GM18867 (cell line): Measurements from ENCODE around the gene HSPA4.
"Not testable (repeated sequence)": the region's sequence is repeated elsewhere in the genome, so short reads cannot be mapped to it uniquely, and the experiment has no call there.

Experiments used
- ATAC-seq: cut with Tn5 transposase; IDR thresholded peaks from one replicate; pipeline ENCODE4 v1.9.1; 2021; ENCODE audit warnings: mild to moderate bottlenecking, moderate library complexity; ENCODE audit not compliant: unreplicated experiment

HSPA4 gene

DNA sequence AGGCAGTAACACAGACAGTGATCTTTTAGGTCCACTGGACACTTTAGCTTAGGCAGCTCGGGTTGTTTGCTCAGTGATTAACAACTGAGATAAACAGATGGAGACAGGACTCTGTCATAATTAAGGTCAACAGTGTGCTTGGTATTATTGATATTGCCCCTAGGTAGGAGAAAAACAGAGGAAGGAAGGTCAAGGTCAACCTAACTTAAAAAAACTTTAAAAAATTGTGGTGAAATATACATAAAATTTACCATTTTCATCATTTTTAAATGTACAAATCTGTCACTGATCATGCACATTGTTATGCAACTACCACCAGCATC lies 2.1 kb upstream of the HSPA4 start:
- ATAC-seq, result no peak

DNA sequence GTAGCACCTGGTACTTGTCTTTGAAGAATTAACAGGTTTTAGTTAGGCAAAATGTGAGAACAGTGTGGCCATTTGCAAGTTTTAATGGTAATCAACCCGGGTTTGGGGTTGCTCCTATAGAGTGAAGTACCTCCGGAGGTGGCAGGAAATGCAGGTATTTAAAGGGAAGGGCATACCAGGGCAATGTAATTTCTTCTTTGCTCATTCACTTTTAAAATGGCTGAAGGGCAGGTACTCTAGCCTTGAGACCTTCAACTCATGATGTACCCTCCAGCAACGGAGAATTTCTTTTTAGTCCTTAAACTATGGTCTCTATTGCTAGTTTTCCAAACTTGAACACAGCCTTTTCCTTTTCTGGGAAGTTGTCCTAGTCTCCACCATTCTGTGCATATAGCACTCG lies 1.3 kb upstream of the HSPA4 start:
- ATAC-seq, result no peak

DNA sequence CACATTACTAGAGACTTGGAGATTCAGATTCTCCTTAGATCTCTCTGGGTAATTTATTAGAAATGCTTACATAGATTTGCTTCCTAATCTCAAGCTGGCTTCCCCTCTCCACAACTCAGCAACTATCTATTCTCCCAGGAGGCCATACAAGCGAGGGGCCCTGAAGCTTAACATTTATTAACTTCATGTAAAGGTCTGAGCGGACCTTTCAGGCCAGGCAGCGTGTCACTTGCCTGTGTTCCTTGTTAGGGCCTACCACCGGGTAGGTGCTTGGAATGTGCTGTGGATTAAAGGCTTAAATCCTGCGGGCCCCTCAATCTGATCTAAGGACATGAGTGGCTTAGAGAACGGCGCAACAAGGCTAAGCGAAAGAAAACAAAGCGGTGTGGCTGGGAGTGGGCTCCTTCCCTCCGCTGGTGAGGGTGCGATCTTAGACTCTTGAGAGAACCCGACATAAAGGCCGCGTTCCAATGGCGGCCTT lies 712 bp upstream of the HSPA4 start:
- no peak for ATAC-seq

DNA sequence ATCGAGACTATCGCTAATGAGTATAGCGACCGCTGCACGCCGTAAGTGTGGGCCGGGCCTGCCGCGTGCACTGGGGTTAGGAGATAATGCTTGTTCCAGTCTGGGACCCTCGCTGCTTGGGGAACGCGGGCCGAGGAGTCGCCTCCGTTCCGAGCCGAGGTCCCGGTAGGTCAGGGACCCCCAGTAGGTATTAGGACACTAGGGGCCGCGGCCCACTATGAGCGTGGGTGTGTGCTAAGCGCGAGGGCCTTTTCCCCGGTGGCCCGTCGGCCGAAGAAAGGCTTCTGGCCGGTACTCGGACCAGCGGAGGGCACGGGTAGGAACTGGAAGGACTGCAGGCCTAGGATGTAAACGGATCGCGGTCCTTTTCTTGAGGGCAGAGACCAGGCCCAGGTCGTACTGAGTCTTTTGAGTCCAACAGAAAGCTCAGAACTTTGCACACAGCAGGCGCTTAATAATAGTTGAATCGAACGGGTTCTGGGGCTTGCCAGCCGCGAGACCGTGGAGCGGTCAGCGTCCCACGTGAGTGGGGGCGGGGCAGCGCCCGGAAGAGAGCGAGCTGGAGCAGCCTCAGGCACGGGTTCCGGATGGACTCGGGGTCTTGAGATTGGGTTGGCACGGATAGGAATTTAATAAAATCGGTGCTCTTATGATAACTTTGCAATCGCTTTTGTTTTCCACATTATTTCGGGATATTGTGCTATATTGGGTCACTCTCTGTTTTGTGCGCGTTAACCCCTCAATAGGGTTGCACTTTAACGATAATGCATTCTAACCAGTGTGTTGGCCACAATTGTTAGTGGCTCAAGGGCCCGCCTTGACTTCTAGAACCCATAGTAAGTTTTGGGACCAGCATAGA lies 733 bp downstream of the HSPA4 start:
- peak; percentile 29 for ATAC-seq

DNA sequence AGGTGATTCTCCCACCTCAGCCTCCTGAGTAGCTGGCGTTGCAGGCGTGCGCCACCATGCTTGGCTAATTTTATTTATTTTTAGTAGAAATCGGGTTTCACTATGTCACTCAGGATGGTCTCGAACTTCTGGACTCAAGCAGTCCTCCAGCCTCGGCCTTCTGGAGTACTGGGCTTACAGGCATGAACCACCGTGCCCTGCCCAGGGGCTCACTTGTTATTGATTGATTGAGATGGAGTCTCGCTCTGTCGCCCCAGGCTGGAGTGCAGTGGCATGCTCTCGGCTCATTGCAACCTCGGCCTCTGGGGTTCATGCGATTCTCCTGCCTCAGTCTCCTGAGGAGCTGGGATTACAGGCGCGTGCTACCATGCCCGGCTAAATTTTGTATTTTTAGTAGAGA lies 1.6 kb downstream of the HSPA4 start:
- ATAC-seq, result no peak

DNA sequence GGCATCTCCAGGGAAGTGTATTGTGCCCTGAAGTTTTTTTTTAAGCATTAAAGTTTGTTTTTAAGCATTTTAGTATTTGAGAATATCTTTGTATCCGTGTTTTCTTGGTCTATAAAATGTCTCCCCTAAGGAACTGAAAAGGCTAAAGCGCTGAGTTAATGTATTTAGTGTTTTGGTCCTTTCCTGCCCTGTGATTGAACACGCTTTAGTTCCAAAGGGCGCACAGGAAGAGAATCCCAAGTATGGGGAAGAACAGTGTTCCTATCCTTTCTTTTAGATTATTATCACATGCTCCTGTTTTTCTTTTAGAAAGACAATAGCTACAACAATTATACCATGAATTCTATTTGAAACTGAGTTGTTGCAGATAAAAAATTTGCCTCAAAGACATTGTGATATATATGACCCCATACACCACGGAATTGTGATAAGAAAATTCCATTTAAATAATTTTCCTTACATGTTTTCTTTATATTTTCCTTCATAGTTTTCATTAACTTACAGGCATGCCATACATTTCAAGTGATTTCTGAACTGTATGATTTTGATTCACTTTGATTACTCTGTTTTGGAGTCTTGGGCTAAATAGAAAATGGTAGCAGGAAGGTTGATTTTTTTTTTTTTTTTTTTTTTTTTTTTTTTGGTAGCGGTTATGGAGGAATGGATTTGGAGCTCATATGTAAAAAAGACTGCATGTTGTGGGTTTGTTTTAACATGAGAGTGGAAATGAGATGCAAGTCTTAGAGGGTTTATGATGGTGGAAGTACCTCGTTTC lies 3.1 kb downstream of the HSPA4 start:
- ATAC-seq, result no peak

DNA sequence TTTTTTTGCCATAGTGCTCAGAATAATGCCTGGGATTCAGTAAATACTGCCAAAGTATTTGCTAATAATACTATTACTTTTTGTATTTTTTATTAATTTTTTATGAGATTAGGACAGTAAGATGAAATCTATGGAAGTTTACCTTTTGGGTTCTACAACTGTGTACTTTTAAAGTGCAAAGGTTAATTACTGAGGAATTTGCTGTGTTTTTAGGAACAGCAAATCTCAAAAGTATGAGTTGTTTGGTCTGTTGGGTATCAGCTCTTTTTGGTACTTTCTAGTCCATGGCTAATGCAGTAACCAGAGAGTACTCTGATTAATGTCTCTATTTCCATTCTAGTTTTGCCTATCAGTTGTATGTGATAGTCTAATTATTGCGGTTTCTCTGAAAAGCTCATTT lies 5.1 kb downstream of the HSPA4 start:
- ATAC-seq, result no peak

DNA sequence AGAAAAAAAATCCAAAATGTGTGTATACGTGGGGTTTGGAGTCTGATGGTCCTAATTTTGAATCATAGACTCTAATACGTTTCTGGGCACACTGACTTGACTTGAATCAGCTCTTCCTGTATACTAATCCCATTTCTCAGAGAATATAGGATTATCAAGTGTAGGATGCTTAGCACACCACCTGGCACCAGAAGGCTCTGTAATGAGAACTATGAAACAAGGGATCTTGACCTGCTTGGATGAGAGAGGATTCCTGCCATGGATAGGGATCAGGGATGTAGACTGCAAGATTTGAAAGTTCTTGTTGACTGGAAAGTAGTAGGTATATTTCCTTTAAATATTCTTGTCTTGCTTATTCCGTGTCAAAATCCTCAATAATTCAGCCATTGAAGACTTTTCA lies 7.8 kb downstream of the HSPA4 start:
- no peak for ATAC-seq

DNA sequence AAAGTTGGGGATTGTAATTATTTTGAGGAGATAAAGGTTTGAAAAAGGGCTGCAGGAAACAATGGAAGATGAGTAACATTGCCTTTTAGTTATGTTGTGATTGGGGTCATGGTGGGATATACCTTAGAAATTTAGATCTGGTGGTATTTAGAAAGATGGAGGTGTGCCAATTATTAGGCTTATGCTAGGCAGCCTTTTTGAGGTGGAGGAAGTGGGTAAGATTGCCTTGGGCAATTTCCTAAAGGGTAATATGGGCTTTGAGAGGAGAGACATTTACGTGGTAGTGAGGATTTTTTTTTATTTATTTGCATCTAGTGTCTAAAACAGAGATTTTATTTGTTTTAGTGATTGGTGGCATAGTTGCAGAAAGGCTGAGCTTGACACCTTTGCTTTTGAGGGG lies 10.5 kb downstream of the HSPA4 start:
- ATAC-seq, result no peak

DNA sequence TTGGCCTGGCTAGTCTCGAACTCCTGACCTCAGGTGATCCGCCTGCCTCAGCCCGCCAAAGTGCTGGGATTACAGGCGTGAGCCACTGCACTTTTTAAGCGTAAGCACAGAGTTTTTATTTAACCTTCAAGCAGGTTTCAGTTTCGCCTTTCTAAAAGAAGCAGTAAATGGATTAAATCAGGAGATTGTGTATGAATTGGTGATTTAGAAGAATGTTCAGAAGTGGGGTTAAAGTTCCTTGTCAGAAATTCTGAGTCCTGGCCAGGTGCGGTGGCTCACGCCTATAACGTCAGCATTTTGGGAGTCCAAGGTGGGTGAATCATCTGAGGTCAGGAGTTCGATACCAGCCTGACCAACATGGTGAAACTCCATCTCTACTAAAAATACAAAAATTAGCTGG lies 12.2 kb downstream of the HSPA4 start:
- no peak for ATAC-seq

DNA sequence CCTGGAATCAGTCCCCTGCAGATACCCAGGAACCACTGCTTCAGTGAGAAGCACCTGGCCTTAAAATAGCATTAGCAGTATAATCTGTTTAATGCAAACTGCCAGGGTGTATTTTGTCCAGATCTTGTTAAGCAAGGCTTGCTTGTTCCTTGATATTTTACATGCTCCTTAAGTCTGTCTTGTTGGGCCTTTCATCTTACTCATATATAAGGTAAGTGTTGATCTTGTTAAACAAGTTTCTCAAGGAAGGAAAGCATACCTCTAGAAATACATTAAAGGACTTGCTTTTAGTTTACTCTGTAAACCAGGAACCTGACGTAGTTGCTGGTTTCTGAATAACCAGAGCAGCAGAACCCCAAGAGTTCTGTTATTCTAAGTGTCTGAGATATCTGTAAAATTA lies 13.7 kb downstream of the HSPA4 start:
- no peak for ATAC-seq

DNA sequence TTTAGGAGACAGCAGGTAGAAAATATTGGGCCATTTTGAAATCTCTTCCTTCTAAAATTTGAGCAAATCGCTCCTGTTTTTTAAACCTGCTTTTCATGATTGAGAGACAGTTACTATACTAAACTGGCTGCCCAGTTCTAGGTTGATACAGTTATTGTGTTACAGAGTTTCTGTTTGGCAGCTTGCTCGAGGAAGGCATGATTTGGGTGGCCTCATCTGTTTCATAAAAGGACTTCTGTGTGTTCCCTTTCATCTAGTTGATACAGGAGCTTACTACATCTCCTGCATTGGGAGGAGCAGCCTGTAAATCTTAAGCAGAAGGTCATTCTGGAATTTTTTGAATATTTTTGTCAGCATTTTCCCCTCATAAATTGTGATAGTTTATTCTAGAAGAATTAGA lies 14.2 kb downstream of the HSPA4 start:
- no peak for ATAC-seq

DNA sequence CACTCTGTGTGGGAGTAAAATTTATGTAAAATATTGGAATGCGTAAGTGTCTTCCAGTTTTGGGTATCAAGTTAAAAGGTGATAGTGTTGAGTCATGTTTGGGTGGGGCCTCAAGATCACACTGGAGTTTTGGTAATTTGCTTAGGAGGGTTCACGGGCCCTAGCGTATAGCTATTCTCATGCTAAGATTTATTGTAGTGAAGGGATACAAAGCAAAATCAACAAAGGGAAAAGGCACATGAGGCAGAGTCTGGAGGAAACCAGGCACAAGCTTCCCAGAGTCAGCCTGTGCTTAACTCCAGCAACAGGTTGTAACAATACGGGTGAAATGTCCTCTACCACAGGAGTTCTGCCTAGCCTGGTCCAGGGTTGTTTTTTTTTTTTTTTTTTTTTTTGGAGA lies 20.2 kb downstream of the HSPA4 start:
- ATAC-seq, result no peak

DNA sequence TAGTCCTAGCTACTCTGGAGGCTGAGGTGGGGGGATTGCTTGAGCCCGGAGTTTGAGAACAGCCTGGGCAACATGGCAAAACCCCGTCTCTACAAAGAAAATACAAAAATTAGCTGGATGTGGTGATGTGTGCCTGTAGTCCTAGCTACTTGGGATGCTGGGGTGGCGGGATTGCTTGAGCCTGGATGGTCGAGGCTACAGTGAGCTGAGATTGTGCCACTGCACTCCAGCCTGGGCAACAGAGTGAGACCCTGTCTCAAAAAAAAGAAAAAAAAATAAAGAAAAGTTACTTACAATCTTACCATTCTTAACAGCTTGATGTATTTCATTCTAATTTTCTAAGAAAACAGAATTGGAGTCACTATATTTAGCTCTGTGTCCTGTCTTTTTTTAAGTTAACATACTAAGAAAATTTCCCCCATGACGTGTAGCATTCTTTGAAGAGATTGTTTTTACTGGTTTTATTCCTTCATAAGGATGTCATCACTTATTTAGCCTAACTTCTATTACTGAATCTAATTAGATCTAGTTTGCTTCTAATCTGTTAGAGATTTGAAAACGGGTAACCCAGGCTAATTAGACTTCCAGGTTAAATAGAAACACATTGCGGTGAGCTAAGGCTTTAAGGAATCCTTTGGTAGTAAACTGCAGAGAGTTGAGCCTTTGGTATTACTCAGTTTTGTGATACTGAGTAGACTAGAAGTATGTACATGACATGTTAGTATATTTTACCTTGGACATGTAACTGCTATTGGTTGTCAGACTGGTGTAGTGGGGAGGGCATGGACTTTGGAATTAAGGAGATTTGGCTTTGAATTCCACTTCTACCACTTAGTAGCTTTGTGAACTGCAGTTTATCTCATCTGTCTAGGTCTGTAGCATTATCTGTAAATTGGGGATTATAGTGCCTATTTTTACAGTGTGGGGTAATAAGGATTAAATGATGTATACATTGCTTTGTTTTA lies 24.0 kb downstream of the HSPA4 start:
- no peak for ATAC-seq

DNA sequence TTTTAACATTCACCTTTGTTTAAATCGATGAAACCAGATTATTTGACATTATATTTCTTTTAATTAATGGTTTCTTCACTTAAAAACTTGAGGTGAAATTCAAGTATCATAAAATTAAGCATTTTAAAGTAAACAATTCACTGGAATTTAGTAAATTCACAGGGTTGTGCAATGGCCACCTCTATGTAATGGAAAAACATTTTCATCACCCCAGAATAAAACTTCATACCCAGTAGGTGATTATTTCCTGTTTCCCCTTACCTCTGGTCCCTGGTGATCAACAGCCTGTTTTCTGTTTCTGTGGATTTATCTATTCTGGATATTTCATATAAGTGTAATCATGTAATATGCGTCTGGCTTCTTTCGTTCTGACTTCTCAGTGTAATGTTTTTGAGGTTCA lies 27.2 kb downstream of the HSPA4 start:
- no peak for ATAC-seq

DNA sequence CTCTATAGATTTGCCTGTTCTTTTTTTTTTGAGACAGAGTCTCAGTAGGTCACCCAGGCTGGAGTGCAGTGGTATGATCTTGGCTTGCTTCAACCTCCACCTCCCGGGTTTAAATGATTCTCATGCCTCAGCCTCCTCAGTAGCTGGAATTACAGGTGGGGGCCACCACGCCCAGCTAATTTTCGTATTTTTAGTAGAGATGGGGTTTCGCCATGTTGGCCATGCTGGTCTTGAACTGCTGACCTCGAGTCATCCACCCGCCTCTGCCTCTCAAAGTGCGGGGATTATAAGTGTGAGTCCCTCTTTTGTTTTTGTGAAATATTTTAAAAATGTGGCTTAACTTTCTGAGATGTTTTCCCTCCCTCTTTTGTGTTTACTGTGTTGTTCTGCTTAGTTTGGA lies 29.2 kb downstream of the HSPA4 start:
- no peak for ATAC-seq

DNA sequence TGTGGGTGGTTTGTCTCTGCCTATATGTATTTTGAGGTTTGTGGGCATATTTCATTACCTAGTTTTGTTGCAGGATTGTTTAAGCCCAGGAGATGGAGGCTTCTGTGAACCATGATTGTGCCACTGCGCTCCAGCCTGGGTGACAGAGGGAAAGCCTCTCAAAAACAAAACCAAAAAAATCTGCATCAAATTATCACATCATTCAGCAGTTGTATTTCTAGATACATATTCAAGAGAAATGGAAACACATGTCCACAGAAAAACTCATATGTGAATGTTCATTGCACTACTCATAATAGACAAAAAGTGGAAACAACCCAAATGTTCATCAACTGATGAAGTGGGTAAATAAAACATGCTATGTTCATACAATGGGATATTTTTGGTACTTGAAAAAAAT lies 29.9 kb downstream of the HSPA4 start:
- ATAC-seq, result no peak

DNA sequence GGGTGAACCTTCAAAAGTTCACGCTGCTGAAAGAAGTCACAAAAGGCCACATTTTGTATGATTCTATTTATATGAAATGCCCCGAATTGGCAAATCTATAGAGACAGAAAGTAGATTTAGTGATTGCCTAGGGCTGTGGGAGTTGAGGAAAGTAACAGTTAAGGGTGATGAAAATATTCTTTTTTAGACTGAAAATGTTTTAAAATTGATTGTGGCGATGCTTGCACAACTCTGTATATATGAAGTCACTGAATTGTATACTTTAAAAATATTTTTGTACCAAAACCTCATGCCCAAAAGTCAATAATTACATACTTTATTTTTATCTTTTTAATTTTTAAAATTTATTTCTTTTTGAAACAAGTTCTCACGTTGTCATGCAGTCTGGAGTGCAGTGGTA lies 30.3 kb downstream of the HSPA4 start:
- no peak for ATAC-seq

DNA sequence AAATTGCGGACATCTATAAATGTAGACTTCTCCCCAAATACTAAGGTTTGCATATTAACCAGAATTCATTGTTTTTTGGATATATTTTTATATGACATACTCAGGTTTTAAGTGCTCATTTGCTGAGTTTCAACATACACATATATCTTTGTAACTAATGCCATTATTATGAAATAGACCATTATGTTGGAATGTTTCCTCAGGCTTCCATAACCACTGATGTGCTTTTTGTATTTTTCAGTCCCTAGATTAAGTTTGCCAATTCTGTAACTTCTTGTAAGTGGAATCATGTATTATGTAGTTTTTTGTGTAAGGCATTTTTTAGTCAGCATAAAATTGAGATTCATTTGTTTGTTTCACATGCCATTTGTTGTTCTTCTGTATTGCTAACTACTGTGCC lies 32.1 kb downstream of the HSPA4 start:
- no peak for ATAC-seq

DNA sequence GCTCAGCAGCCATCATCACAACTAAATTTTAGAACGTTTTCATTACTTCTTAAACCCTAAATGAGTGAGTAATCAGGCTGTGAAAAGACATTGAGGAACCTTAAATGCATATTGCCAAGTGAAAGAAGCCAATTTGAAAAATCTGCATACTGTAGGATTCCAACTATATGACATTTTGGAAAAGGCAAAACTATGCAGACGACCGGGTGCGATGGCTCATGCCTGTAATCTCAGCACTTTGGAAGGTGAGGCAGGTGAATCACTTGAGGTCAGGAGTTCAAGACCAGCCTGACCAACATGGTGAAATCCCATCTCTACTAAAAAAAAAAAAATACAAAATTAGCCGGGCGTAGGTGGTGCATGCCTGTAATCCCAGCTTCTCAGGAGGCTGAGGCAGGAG lies 33.4 kb downstream of the HSPA4 start:
- not testable (repeated sequence) for ATAC-seq

DNA sequence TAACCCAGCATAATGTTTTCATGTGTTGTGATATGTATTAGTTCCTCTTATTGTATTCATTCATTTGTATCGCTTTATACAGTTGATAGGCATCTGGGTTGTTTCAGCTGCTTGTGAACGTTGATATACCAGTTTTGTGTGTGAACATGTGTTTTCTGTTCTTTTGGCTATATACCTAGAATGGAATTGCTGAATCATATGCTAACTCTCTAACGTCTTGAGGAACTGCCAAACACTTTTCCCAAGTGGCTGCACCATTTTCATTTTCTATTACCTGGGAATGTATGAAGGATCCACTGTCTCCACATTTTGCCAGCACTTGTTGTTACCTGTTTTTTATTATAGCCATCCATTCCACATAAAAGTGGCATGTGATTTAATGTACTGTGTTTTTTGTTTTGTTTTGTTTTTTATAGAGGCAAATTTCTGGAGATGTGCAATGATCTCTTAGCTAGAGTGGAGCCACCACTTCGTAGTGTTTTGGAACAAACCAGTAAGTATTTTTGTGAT lies 34.6 kb downstream of the HSPA4 start:
- no peak for ATAC-seq
